Activated T-cell treated with anti-CD3 and anti-CD28 coated beads, Interleukin-2, amount 50 U/mL, for 48 hours (primary cell): ENCODE measurements around the gene PSMC3IP.

Experiments
- DNase-seq, 2 experiments: peaks; one replicate each; pipeline ENCODE4 v3.0.0-alpha.2; 2020

The PSMC3IP gene

DNA sequence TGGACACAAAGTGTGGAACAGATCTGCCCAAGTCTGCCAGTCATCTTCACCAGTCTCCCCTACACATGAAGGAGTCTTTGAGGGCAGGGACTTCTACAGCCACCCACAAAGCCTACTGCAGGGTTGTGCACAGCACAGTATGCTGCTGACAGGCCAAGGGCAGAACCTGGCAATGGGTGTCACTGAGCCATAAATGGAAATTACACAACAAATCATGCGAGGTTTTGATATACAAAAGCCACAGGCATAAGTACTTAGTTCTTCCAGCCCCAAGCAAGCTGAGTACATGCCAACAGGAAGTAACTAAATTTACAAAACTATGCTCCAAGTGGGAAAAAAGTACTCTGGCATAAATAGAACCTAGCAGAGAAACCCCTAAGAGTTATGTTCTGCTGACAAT is 7.8 kb upstream of the PSMC3IP start:
- DNase-seq, result no peak

DNA sequence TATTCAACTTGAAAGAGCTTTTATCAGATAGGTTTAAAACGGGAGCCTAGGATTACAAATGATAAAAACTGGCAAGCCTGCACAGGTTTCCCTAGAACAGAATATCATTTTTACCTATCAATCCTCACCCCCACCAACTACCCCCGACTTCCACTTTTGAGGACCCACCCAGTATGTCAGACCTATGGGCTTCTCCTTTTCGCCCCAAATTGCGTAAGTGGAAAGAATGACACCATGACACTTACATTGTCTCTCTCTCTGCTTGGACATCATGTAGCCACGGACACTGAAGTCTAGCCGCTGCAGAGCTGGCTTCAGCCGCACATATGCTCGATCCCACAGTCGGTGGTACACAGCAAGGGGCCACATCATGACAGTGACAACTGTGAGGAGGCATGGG is 7.4 kb upstream of the PSMC3IP start:
- DNase-seq, result no peak

DNA sequence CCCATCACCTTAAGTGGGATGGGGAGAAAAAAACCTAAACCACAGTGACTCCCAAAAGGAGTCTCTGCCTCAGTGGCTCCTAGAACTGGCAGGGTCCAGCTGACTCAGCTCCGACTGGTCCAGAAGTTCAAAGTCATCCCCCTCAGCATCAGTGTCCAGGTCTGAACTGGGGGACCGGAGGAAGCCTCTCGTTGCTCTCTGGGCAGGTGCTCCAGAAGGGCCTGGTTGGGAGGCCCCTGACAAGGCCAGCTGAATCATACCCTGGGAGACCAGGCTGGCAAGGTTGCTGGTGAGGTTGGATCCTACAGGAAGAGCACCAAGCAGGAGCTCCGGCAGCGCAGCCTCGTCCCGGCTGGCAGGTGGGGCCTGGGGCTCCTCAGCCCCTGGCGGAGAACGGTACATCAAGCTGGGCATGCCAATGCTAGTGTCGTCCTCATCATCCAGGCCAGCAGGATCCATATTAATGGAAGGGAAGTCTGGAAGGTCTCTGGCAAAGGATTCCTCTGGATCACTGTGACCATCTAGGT is 4.3 kb upstream of the PSMC3IP start:
- no peak for DNase-seq

- DNase-seq, result no peak
Measured at GRCh38 chr17:42579794-42580551, 2.4 kb upstream of the PSMC3IP start.

GRCh38 chr17:42578282-42578869 is 847 bp upstream of the PSMC3IP start:
- peak; percentile 85 to 86 for DNase-seq

DNA sequence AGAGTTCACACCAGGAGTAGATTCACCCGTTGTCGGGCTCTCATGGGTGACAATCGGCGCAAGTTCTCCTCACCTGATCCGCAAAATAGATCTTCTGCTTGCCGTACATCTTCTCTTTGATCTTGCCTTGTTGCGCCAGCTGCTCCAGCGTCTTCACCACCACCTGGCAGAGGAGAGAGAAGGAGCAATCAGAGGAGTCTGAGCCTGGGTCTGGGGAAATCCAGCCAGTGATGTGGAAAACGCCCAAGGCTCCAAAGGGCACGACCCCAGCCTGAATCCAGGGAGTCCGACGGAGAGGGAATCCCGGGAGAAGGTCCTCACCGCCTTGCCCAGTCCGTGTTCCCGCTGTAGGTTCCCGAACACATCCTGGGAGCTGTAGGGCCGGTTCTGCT is 393 bp downstream of the PSMC3IP start:
- DNase-seq, result no peak

DNA sequence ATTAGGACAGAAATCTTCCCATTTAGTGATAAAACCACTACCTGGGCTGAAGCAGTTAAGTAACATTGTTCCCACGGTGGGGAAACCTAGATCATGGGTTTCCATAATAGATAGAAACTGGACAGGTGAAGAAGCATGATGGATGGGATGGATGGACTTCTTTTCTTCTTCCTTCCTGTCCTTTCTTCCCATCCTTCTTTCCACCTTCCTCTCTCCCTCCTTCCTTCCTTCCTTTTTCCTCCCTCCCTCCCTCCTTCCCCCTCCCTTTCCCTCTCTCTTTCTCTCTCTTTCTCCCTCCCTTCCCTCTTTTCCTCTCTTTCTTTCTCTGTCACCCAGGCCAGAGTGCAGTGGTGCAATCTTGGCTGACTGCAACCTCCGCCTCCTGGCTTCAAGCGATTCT is 3.1 kb downstream of the PSMC3IP start:
- no peak for DNase-seq

GRCh38 chr17:42573095-42573494 is 4.4 kb downstream of the PSMC3IP start:
- DNase-seq, result no peak

DNA sequence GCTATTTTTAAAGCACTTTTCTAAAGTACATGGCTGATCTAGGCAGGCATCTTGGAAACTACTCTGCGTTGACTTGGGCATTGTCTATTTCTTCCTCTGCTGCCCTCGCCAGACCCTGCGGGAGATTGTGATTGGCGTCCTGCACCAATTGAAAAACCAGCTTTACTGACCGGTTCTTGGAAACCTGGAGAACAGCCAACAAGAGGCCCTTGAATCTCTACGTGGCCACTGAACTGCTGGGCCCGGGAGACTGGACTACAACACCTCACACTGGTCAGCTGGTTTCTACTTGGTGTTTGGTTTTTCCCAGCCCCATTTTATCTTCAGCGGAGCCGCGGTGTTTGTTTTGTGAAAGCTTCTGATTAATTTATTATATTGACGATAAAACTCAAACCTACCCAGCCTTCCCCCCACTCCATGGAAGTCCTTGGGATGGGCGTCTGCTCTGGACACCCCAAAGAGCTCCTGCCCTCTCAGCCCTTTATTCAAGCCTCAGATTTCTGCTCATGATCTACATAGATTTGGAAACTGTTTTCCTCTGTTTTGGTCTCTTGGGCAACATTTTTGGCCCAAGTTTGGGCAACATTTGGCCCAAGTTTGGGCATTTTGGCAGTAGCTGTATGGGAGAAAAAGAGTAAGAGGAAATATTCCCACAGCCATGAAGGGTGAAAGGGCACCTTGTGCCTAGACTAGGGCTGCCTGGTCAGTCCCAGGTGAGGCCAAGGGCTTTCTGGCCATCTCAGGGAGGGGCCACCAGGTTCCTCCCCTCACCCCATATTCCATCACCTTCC is 5.9 kb downstream of the PSMC3IP start:
- DNase-seq, result no peak

- DNase-seq, result no peak
Measured at GRCh38 chr17:42568341-42569111, 9.0 kb downstream of the PSMC3IP start.

GRCh38 chr17:42566883-42567573 is 10.5 kb downstream of the PSMC3IP start, which contains the start of gene MLX:
Gene MLX, plus strand, starts transcription at chr17:42567100. Its CDS starts 25 bp downstream, at chr17:42567125.
- DNase-seq, result peak; percentile 94 to 95

DNA sequence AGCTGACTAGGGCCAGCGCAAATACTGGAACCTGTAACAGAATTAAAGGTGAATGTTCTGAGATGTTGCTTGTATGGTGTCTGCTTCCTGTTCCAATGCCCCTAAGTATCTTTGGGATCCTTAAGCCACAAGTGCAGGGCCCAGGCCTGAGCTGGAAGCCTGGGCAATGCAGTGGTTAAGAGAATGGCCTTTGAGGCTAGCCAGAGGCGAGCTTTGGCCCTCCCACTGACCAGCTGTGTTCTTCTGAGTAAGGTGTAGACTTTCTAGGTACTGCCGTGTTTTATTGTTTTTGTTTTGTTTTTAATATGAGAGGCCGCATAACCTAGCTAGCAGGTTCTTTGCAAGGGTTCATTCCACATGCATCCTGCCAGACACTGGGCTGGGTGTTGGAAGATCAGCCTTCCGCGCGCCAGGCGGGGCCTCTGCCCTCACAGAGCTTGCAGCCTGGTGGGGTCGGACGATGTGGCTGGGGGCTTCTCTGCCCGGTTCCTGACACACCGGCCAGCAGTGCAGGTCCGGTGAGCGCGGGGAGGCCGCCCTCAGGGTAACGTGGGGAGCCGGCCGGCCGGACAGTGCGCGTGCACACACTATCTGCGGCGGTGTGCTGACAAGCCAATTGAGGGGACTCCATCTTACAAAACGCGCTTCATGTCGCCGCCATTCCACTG is 11.2 kb downstream of the PSMC3IP start:
- no peak for DNase-seq

- DNase-seq, result no peak
Measured at GRCh38 chr17:42565523-42566214, 11.9 kb downstream of the PSMC3IP start.

- no peak for DNase-seq
Measured at GRCh38 chr17:42564815-42565522, 12.6 kb downstream of the PSMC3IP start.

DNA sequence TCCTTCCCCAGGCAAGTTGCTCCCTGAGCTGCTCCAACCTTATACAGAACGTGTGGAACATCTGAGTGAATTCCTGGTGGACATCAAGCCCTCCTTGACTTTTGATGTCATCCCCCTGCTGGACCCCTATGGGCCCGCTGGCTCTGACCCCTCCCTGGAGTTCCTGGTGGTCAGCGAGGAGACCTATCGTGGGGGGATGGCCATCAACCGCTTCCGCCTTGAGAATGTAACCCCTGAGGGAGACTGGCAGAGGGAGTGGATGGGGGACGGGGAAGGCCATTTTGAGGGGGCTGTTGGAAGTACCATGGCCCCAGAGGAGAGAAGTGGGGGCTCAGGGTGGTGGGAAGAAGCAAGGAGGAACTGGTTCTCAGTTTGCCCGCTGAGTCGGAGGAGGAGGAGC is 13.6 kb downstream of the PSMC3IP start:
- no peak for DNase-seq

- DNase-seq, result no peak
Measured at GRCh38 chr17:42563543-42563942, 14.0 kb downstream of the PSMC3IP start.

- DNase-seq, result no peak
Measured at GRCh38 chr17:42563143-42563509, 14.4 kb downstream of the PSMC3IP start.

GRCh38 chr17:42562388-42563142 is 15.0 kb downstream of the PSMC3IP start:
- DNase-seq, result peak in 1 of 2 experiments; percentile 46

- DNase-seq, result peak; percentile 96
Measured at GRCh38 chr17:42561897-42562387, 15.6 kb downstream of the PSMC3IP start, which contains the start of gene COASY. Gene COASY, plus strand, starts transcription at chr17:42562148. Its CDS starts 475 bp downstream, at chr17:42562623.
